Measurements from ENCODE around the gene TRAPPC5.
A peak's percentile ranks its signal among the peaks of the same experiment; 100 is the strongest.

TRAPPC5 gene

GRCh38 chr19:7731615-7732014 is 51.0 kb downstream of the TRAPPC5 start:
- H3K4me3 ChIP-seq (ENCODE audit: low read depth in 1 of 2, low read length in 1 of 2), result no peak overlapping the region
- no peaks in the 10 kb centered on the region for H3K9me3 ChIP-seq
- TF ChIP-seq, protein P1, sequence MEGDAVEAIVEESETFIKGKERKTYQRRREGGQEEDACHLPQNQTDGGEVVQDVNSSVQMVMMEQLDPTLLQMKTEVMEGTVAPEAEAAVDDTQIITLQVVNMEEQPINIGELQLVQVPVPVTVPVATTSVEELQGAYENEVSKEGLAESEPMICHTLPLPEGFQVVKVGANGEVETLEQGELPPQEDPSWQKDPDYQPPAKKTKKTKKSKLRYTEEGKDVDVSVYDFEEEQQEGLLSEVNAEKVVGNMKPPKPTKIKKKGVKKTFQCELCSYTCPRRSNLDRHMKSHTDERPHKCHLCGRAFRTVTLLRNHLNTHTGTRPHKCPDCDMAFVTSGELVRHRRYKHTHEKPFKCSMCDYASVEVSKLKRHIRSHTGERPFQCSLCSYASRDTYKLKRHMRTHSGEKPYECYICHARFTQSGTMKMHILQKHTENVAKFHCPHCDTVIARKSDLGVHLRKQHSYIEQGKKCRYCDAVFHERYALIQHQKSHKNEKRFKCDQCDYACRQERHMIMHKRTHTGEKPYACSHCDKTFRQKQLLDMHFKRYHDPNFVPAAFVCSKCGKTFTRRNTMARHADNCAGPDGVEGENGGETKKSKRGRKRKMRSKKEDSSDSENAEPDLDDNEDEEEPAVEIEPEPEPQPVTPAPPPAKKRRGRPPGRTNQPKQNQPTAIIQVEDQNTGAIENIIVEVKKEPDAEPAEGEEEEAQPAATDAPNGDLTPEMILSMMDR (IDR thresholded peaks at IDR 0.05), result no peak
- H3K27me3 ChIP-seq, result peaks cover 45% of the 10 kb centered on the region
- no peak overlapping the region for H3K27ac ChIP-seq
- H3K4me1 ChIP-seq (ENCODE audit: control insufficient read depth in 1 of 2, insufficient read depth in 1 of 2, low read depth in 1 of 2, low read length in 1 of 2), result peaks cover 25 to 39% of the 10 kb centered on the region in 2 experiments
- no peaks in the 10 kb centered on the region for H3K36me3 ChIP-seq

DNA sequence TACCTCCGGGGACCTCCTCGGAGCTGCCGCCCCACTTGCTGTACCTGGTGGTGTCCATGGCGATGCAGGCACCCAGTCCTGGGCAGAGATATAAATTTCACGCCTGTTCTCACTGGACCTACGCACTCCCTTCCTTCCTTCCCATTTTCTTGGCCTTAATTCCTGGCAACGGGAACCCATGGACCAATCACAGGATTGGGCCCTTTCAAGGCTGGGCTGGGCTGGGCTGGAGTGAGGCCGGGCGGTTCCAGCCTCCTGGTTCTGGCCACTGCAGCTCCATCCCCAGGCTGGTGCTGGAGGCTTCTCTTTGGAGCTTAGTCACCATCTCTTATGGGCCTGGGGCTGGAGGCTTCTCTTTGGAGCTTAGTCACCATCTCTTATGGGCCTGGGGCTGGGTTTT is 51.4 kb downstream of the TRAPPC5 start, which contains the start of gene CLEC4G:
Gene CLEC4G (minus strand): TSS at position 66 of the 400 bp plus-strand sequence. CDS start 8 bp downstream, at position 58.
- H3K4me3 ChIP-seq (ENCODE audit: low read depth in 1 of 2, low read length in 1 of 2), result no peak within 1 kb of the TSS
- TF ChIP-seq, protein P1 (IDR thresholded peaks at IDR 0.05), result no peak
- no peaks in the 10 kb centered on the region for H3K36me3 ChIP-seq
- no peak within 1 kb of the TSS for H3K27ac ChIP-seq
- peaks cover 25 to 39% of the 10 kb centered on the region in 2 experiments for H3K4me1 ChIP-seq (ENCODE audit: control insufficient read depth in 1 of 2, insufficient read depth in 1 of 2, low read depth in 1 of 2, low read length in 1 of 2)
- H3K27me3 ChIP-seq, result peaks cover 45% of the 10 kb centered on the region
- H3K9me3 ChIP-seq, result no peaks in the 10 kb centered on the region

DNA sequence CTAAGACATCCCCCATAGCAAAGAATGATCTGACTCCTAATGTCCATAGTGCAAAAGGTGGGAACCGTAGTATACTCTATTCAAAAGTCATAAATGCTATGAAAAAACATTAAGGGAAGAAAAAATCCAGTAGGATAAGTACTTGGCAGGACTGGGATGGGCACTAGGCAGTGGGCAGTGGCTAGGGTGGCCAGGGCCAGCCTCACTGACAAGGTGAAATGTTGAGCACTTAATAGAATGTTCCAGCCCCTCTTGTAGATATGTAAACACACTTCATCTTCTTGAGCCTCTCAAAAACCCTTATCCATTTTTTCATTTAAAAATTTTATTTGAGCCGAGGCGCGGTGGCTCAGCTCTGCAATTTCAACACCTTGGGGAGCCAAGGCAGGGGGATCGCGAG is 52.7 kb downstream of the TRAPPC5 start:
- H3K27ac ChIP-seq, result no peak overlapping the region
- H3K9me3 ChIP-seq, result no peaks in the 10 kb centered on the region
- no peak overlapping the region for H3K4me3 ChIP-seq (ENCODE audit: low read depth in 1 of 2, low read length in 1 of 2)
- no peaks in the 10 kb centered on the region for H3K36me3 ChIP-seq
- peaks cover 25 to 39% of the 10 kb centered on the region in 2 experiments for H3K4me1 ChIP-seq (ENCODE audit: control insufficient read depth in 1 of 2, insufficient read depth in 1 of 2, low read depth in 1 of 2, low read length in 1 of 2)
- TF ChIP-seq, protein P1 (IDR thresholded peaks at IDR 0.05), result no peak
- peaks cover 38% of the 10 kb centered on the region for H3K27me3 ChIP-seq

GRCh38 chr19:7734220-7735203 is 53.9 kb downstream of the TRAPPC5 start:
- Histone ChIP-seq H3K27ac (peak overlapping the region; percentile 42), H3K36me3 (no peaks in the 10 kb centered on the region), H3K4me3 (ENCODE audit: low read depth in 1 of 2, low read length in 1 of 2) (peak overlapping the region in 1 of 2 experiments; percentile 2), H3K4me1 (ENCODE audit: control insufficient read depth in 1 of 2, insufficient read depth in 1 of 2, low read depth in 1 of 2, low read length in 1 of 2) (peaks cover 17 to 32% of the 10 kb centered on the region in 2 experiments), H3K9me3 (no peaks in the 10 kb centered on the region), H3K27me3 (peaks cover 26% of the 10 kb centered on the region)
- TF ChIP-seq, protein P1 (IDR thresholded peaks at IDR 0.05), result no peak

- Histone ChIP-seq H3K4me1 (ENCODE audit: control insufficient read depth in 1 of 2, insufficient read depth in 1 of 2, low read depth in 1 of 2, low read length in 1 of 2) (peaks cover 8 to 16% of the 10 kb centered on the region in 2 experiments), H3K4me3 (ENCODE audit: low read depth in 1 of 2, low read length in 1 of 2) (no peak overlapping the region), H3K27ac (no peak overlapping the region), H3K36me3 (no peaks in the 10 kb centered on the region), H3K27me3 (peaks cover 10% of the 10 kb centered on the region), H3K9me3 (no peaks in the 10 kb centered on the region)
- TF ChIP-seq, protein P1 (IDR thresholded peaks at IDR 0.05), result no peak
Measured at GRCh38 chr19:7736148-7736547, 55.5 kb downstream of the TRAPPC5 start.
